NCI-H2227 (cell line): Measurements from ENCODE around the gene TOM1.
"Not testable (repeated sequence)": the region's sequence is repeated elsewhere in the genome, so short reads cannot be mapped to it uniquely, and the experiment has no call there.

Source experiments
- DNase-seq: peaks from one replicate; lab custom pipeline; 2025; ENCODE audit not compliant: unreplicated experiment; lab: John Stamatoyannopoulos, UW

Gene TOM1

DNA sequence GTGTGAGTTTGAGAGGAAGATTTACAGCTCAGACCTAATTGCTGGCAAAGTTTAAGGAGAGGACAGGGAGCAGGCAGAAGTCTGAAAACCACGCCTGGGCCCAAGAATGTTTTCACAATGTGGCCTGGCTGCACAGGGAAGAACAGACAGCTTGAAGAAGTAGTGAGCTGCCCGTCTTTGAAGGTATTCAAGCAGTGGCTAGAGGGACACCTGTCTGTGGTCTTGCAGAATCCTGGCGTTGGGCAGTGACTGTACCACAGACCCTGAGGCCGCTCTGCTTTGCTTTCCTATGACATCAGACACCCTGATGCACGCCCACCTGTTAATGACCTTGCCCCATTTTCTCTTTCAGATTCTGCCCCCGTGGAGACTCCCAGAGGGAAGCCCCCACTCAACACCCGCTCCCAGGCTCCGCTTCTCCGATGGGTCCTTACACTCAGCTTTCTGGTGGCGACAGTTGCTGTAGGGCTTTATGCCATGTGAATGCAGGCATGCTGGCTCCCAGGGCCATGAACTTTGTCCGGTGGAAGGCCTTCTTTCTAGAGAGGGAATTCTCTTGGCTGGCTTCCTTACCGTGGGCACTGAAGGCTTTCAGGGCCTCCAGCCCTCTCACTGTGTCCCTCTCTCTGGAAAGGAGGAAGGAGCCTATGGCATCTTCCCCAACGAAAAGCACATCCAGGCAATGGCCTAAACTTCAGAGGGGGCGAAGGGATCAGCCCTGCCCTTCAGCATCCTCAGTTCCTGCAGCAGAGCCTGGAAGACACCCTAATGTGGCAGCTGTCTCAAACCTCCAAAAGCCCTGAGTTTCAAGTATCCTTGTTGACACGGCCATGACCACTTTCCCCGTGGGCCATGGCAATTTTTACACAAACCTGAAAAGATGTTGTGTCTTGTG is 93.7 kb downstream of the TOM1 start:
- no peak for DNase-seq

DNA sequence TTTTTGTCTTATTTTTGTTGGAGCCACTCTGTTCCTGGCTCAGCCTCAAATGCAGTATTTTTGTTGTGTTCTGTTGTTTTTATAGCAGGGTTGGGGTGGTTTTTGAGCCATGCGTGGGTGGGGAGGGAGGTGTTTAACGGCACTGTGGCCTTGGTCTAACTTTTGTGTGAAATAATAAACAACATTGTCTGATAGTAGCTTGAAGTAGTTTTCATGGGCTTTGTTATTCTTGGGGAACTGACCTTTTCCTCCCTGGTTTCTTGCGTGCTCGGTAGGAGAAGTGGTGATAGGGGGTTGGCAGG is 94.3 kb downstream of the TOM1 start:
- DNase-seq = no peak

DNA sequence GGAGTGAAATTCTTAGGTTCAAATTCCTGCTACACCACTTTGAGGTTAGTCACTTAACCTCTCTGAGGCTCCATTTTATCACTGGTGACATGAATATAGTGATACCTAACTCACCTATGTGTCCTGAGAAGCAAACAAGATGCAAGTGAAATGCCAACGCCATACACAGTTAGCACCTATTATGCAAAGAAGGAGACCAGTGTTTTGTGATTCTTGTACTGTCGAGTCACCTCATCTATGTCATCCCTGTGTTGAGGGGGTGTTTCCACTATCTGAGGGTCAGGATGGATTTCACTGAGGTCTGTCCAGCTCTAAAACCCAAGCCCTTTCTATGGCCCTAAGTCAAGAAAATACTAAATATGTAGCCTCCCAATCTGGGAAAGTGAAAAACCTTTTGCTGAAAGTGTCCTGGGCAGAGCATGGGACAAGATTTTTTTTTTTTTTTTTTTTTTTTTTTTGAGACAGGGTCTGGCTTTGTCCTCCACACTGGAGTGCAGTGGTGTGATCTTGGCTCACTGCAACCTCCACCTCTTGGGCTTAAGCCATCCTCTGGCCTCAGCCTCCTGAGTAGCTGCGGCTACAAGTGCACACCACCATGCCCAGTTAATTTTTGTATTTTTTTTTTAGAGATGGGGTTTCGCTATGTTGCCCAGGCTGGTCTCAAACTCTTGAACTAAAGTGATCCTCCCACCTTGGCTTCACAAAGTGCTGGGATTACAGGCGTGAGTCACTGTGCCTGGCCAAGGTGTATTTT is 95.3 kb downstream of the TOM1 start:
- no peak for DNase-seq

DNA sequence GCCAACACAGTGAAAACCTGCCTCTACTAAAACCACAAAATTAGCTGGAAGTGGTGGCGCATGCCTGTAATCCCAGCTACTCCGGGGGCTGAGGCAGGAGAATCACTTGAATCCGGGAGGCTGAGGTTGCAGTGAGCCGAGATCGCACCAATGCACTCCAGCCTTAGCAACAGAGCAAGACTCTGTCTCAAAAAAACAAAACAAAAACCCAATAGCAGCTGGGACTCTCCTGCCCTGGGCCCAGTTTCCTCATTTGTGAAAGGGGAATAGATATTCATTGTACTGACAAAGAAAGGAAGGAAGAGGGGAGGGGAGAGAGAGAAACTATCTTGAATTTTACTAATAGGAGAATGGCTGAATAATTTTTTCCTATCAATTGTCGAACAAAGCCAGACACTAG is 96.9 kb downstream of the TOM1 start:
- DNase-seq = not testable (repeated sequence)

DNA sequence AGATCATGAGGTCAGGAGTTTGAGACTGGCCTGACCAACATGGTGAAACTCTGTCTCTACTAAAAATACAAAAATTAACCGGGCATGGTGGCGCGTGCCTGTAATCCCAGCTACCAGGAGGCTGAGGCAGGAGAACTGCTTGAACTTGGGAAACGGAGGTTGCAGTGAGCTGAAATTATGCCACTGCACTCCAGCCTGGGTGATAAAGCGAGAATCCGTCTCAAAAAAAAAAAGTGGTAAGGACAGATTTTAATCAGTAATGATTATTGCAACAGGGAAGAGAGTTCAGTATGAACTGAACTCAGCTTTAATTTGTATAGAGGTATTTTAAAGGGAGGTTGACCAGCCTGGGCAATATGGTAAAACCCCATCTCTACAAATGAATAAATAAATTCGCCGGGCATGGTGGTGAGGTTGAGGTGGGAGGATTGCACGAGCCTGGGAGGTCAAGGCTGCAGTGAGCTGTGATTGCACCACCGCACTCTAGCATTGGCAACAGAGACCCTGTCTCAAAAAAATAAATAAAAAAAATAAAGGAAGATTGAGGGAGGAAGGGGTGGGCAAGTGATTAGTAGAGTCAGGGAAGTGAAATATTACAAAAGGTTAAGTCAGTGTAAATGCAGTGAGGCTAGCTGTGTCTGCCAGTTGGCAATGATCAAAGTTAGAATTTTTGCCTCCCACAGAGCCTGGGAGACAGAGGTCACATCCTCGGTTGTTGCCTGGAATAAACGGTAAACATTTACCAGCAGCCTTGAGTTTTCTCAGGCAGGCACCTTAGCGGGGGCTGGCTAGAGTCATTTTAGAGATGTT is 97.6 kb downstream of the TOM1 start:
- peak; percentile 31 for DNase-seq
